NCI-H2196 (cell line): ENCODE results near the gene DNLZ.

Experiments
- DNase-seq: peaks from one replicate; lab custom pipeline; 2025; ENCODE audit not compliant: unreplicated experiment; lab: John Stamatoyannopoulos, UW

DNLZ gene

DNA sequence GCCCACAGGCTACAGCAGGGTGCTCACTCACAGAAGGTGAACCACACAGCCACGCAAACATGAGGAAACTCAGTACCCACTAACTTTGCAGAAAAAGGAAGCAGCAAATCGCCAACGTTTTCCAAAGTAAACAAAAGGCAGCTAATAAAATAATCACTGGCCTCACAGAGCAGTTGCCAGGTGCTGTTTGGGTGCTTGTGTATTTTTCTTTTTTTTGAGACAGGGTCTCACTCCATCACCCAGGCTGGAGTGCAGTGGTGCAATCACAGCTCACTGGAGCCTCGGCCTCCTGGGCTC is 32.6 kb upstream of the DNLZ start:
- no peak for DNase-seq

DNA sequence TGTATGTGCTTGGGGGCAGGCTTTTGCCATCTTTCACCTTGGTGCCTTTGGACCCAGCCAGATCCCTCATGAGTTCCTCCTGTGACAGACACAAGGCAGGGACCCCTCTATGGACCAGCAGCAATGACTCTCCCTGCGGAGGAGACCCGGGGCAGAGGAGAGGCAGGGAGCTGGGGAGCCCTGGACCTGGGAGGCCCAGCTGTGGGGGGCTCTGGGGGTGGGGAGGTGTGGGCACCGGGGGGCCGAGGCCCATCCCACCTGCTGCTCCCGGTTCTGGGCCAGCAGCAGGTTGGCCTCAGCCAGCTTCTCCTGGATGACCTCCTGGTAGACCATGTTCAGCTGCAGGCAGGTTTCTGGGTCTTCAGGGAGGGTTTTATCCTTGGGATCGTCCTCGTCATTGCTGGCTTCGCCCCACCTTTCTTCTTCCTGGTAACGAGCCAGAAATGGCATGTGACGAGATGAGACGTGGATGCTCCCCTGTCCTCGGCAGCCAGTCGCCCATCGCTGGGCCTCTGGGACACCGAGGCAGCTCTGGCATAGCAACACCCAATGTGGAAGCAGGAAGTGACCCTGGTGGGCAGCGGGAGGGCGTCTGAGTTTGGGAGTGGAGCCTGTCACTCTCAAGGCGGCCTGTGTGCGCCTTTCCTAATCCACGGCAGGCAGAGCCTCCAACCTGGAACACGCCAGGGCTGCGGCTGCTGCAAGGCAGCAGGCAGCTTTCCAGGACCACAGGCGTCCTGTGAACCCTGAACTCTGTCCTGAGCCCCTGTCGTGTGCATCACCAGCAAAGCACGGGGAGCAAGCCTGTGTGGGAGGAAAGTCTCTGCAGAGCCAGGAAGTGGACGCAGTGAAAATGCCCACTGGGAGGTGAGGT is 32.0 kb upstream of the DNLZ start:
- no peak for DNase-seq

DNA sequence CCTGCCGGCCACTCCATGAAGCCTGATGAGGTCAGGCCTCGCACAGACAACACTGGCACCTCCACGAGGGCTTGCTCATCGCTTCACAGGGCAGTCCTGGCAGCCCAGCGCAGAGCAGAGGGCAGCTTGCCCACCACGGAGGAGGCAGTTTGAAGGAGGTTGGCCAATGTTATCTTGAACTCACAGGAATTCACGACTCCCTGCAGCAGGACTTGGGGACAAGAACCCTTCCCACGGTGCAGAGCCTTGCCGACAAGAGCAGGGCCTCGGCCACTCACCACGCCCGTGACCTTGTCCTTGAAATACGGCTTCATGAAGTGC is 31.4 kb upstream of the DNLZ start:
- DNase-seq, result no peak

DNA sequence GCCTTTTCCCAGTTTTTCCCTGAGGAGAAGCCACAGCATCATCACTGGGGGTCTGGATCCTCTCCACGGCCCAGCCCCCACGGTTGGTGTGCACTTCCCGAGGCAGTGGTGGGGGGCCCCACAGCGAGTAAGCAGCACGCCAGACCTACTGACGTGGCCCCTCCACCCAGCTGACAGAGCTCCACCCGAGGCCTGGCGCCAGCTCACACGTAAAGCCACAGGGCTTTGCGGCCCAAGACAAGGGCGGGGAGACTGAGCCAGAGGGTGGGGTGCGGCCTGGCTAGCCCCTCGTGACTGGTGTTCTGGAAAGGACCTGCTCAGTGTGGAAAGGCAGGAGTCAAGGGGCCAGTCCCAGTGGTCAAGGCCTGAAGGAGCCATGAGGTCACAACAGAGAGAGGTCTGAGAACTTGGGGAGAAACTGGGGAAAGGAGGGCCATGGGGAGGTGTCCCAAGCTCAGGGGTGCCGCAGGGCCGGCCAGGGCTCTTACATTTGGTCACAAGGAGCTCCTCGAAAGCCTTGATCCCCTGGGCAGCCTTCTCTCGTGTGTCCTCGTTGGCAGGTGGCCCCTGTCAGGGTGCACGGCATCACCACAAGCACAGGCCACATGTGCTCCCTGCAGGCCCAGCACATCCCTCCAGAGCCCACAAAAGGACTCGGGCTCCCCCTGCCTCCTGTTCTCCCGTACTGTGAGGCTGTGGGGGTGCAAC is 30.9 kb upstream of the DNLZ start:
- DNase-seq, result no peak

DNA sequence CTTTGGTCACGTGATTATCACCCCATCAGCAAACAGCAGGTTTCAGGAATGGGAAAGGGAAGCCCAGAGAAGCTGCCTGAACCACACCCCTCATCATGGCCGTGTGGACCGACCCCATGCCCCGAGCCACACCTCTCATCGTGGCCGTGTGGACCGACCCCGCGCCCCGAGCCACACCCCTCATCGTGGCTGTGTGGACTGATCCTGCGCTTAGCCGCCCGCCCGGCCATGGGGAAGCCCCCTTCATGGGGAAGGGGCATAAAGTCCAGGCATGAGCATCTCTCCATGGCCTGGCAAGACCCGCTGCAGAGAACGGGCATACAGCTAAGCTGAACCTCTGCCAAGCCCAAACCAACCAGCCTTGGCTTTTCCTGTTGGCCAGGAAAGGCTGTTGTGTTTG is 30.0 kb upstream of the DNLZ start:
- no peak for DNase-seq

DNA sequence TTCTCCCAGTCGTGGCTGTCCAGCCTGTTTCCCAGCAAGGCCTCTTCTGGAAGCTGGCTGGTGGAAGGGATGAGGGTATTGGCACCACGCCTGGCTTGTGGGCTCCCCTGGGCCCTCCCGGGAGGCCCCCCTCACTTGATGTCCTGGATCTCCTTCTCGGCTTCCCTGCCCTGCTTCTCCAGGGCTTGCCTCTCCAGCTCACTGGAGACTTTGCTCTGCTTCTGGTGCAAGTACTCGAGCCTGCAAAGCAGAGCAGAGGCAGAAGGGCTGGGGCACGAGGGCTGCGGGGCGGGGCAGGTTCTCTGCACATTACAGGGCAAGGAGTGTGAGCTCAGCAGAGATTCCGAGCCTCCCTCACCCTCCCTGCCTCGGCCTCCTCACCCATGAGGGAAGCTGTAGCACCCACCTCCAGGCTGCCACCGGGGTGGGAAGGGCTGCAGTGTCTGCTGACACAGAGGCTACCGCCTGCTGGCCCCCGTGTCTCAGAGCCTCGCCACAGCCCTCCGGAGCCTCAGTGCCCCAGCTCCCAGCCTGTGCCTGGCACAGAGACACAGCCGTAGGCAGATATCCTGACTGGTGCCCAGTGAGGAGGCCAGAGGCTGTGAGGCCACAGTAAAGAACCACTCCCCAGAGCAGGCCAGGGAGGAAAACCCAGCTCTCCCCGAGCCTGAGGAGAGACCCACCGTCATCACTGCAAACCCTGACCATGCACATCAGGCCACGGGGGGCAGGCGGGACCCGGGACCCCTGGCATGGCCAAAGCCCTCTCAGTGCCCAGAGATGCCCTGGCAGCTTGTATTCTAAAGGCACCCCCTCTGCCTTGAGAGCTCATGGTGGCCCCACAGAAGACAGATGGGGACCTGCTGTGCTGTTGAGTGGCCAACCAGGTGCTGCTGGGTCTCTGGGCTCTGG is 29.2 kb upstream of the DNLZ start:
- DNase-seq, result no peak

DNA sequence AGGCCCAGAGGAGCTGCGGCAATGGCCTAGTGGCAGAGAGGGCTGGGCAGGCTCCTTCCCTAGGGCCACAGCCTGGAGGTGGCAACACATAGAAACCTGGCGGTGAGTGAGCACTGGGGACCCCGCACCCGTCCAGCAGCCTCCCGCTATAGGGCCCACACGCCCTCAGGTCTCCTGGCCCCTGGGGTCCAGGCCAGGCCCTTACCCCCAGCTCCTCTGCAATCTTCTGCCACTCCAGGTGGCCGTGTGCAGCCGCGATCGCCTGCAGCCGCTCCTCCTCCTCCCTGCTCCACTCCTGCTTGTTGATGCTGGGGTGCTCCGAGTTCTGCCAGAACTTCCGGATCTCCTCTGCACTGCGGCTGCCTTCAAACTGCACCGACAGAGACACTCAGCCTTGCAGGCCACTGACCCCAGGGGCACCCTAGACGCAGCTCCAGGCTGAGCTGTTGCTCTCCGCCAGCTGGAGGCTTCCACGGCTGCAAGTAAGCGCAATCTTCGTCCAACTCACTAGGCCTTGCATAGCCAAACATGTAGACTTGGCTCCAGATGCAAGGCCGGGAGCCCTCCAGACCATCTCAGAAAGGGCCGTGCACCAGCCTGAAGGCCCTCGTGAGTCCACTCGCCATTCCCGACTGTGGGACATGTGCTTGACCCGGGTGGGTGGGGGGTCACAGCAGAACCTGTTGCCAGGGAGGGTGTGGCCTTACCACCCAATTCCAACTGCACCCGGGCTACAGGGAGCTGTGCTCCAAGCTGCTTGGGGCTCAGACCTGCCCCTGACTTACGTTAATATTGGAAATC is 28.4 kb upstream of the DNLZ start:
- no peak for DNase-seq

DNA sequence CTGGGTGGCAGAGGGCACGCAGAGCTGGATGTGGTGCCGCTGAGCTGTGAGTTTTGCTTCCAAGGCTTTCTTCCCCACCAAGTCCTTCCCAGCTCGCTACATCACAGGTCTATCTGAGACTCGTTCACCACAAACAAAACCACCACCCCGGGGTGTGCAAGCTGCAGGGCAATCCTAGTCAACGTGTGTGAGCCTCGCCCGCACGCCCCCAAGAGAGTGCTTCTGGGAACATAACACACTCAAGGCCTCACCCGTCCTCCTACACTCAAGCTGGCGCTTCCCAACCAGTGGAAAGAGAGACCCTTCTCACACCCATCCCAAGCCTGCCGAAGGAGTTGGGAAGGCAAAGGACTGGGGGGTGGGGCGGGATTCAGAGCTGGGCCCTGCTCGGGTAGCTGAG is 25.9 kb upstream of the DNLZ start:
- no peak for DNase-seq

DNA sequence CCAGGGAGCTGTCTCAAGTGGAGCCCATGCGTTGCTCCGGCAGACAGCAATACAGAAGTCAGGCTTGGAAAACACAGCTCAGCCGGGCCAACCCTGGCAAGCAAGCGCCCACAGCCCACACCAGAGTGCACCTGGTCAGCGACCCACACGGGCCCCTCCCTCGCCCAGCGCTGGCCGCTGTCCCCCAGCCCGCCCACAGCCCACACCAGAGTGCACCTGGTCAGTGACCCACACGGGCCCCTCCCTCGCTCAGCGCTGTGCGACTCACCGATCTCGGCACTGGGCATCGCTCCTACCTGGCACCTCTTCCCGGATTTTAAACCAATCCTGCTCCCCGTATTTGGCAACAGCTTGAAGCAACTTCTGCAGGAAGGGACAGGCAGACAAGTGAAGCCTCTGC is 23.7 kb upstream of the DNLZ start:
- DNase-seq, result no peak

DNA sequence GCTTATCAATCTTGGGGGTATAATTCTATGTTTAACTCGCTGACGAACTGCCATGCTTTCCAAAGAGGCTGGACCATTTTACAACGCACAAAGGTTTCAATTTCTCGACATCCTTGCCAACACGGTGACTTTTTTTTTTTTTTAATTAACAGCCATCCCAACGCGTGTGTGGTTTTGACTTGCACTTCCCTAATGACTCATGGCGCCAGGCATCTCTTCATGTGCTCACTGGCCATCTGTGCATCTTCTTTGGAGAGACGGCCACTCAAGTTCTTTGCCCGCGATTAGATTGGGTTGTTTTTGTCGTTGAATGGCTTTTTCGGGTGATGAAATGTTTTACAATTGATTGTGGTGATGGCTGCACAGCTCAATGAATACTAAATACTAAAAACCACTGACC is 22.5 kb upstream of the DNLZ start:
- no peak for DNase-seq

DNA sequence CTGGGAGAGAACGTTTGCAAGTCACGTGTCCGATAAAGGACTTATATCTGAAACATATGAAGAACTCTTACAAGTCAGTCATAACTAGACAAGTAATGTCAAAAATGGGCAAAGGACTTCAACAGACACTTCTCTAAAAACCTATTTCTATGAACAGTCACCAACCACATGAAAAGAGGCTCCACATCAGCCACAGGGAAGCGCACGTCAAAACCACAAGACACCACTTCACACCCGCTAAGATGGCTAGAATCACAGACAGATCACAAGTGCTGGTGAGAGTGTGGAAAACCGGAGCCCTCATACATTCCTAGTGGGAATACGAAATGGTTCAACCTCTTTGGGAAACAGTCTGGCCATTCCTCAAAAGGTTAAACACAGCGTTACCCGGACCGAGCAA is 21.5 kb upstream of the DNLZ start:
- DNase-seq, result no peak

DNA sequence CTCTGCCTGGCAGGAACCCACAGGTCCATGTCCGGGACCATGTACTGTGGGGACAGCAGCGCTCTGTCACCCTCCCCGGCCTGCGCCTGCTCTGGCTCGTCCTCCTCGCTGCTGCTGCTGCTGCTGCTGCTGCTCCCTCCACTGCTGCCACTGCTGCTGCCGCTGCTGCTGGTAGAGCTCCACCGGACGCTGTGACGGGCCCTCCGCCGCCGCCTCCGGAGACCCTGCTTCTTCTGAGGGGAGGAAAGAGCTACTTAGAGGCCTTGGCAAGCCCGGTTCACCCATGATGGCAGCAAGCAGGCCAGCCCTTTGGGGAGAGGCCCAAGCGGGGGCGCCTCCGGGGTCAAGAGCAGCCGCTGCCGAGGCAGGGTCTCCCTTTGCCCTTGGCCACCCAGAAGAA is 19.9 kb upstream of the DNLZ start:
- no peak for DNase-seq

DNA sequence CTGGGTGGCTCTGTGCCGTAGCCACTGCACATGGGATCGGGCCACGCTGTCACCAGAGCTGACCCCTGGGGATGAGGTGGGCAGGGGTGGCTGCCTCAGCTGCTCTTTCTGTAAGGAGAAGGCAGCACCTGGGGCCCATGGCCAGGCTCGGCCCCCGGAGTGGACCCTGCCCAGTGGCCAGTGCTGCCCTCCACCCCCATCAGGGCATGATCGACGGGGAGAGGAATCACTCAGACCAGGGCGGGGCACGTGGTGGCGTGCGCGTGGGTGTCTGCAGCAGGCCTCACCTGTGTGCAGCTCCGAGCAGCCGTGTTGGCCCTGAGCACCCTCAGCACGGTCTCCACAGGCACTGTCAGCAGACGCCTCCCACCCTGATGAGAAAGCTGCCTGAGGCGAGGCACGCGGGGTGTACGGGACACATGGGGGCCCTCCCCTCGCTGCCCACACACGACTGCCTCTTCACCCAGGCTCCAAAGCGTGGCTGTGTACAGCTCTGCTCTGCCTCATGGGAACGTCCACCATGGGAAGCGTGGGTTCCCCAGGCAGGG is 18.5 kb upstream of the DNLZ start:
- no peak for DNase-seq

DNA sequence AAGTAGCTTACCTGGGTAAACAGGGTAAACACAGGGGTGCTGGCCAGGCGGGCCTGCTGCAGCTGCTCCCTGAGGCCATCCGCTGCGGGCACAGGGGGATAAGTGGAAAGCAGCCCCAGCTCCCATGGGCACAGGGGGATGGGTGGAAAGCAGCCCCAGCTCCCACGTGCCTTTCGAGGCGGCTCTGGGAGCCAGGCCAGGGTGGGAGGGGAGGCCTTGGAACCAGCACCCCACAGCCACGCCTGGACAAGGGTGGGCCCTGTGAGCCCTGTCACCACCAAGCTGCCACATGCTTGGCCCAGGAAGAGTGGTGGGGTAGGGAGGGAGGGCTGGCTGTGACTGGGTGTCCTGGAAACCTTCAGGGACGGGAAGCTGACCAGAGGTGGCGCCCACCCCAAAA is 17.8 kb upstream of the DNLZ start:
- no peak for DNase-seq

DNA sequence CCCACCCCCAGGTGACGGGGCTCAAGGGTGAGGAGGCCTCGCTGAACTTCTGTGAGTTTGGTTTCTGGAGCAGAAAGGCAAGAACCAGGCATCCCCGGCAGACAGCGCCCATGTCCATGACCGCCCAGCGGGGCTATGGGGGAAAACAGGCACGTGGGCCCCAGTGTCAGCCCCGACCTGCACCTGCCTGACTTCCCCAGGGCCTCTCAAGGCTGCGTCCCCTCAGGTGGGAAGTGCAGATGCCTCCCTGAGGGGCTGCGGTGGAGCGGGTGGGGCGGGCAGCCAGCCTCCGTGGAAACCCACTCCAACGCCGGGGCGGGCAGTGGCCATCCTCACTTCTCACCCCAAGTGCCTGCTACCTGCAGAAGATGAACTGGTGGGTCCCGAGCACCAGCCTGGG is 16.8 kb upstream of the DNLZ start:
- no peak for DNase-seq

DNA sequence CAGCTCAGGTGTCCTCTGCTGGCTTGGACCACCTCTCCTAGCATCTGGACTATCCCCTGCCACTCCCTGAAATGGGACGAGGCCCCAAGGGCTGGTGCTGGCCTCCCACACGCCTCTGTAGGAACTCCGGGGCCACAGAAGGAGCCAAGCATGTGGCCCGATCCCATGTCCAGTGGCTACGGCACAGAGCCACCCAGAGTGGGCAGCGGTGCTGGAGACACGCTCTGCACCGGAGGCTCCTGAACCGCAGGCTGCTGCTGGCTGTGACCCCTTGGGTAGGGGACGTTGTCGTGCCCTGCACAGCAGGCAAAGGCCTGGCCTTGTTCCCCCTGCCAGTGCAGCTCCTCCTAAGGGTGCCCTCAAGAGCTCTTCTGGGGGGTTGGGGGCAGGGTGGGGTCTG is 16.3 kb upstream of the DNLZ start:
- DNase-seq, result no peak

DNA sequence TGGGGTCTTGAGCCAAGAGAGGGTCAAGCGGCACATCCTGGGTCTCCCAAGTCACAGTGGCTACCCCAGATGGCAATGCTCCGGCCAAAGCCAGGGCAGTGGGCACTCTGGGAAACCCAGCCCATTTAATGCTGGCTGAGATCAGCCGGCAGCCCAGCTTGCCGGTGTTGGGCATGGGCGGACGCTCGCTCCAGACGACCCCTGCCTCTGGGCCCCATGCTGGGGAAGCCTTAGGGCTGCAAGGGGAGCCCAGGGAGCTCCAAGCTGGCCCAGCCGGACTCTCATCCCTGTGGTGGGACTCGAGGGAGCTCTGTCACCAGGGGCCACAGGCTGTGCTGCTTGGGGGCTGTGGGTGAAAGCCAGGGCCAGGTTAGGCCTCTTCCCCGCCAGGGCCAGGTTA is 15.9 kb upstream of the DNLZ start:
- no peak for DNase-seq

DNA sequence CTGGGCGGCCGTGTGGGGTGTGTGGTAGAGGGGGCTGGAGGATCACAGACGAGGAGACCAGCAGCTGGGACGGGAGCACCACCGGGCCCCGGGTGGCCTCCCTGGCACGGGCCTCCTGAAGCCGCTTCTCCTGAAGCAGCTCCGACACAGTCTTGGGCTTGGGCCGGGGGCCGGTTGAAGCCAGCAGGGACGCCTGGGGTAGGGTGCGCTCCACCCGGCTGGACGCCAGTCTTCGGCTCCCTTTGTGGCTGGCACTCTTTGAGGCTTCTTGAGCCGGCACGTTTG is 15.4 kb upstream of the DNLZ start:
- DNase-seq, result no peak

DNA sequence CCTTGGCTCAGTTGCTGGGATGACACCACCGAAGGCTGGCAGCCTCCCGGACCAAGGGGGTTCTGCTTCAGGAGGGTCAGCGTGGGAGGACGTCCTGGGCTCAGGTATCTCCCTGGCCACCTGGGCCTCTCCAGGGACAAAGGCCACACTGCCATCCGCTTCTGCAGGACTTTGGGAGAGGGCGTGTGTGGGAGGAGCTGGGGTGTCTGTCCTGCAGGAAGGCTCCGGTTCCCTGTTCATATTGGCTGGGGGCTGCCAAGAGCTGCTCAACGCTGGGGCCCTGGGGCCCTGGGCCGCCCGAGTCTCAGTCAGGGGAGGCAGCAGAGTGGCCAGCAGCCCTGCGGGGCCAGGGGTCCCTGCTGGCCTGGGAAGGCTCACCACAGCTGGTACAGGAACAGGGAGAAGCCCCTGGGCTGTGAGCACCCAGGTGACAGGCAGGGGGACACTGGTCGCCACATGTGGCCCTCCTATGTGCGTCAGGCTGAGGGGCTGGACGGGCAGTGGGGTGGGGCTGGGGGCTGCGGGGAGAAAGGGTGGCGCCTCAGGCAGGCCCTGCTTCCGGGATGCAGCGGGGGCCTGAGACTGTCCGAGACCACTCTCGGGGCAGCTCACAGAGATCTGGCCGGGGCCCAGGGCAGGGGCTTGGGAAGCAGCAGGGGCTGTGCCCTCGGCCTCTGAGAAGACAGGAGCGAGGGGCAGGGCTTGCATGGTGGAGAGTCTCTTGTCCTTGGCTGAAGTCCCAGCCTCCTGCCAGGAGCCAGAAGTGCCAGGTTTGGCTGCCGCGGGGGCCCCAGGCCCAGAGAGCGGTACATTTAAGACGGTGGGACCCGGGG is 14.8 kb upstream of the DNLZ start:
- no peak for DNase-seq
